ENCODE measurements around the gene PRSS50. TPM values are rescaled to one million over a fixed set of nuclear protein-coding genes. Genes with fewer than 3 reads are reported as not detected.

PRSS50 gene
- polyA plus RNA-seq, 1 donor, result not detected

GRCh38 chr3:46669191-46669999 lies 48.3 kb downstream of the PRSS50 start:
- DNase-seq, result no peak

DNA sequence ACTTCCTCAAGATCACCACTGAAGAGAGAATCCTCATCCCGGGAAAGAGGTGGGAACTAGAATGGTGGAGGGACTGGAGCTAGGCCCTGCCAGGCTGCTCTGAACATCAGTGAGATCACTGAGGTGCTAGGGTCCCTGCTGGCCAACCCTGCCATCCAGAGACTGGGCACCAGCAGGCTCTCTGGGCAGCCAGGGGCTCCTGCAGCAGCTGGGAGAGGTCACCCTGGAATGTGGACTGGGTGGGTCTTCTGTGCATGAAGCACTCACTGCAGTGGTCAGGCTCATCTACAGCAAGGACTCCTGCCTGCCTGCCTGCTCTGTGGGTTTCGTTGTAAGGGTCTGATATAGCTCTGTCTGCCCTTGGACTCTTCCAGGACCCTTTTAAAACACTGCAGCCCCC lies 49.1 kb downstream of the PRSS50 start:
- DNase-seq, result no peak

DNA sequence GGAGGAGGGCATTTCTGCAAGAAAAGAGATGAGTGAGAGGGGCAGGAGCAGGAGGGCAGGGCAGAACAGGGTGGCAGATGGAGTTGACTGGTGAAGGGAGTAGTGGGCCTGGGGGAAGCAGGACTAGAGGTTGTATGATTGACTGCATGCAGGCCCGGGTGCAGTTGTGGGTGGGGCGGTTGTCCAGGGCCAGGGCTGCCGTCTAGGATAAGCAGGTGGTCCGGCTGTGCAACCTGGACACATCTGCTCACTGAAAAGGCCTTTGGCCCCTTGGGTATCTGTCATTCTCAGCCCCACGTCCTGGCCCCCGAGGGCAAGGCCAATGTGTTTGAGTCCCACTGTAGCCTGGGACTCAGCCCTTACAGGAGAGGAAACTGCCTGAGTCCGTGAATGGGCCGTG lies 49.6 kb downstream of the PRSS50 start:
- no peak for DNase-seq

DNA sequence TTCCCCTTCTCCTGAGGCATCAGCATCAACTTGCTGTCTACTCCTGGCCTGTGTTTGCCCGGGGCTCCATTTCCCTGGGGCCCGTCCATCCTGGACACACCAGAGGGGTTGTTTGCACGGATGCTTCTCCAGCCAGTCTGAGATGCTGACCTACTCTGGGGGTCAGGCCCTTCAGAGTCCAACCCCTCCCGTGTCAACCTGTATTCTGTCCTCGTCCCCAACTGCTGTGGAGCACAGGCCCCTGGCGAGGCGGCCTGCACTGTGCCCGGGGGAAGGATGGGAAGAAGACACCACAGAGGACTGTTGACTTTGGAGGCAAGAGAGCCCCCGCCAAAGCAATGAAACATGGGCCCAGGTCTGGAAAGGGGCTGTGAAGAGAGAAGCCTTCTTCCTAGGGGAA lies 50.0 kb downstream of the PRSS50 start:
- DNase-seq, result no peak

DNA sequence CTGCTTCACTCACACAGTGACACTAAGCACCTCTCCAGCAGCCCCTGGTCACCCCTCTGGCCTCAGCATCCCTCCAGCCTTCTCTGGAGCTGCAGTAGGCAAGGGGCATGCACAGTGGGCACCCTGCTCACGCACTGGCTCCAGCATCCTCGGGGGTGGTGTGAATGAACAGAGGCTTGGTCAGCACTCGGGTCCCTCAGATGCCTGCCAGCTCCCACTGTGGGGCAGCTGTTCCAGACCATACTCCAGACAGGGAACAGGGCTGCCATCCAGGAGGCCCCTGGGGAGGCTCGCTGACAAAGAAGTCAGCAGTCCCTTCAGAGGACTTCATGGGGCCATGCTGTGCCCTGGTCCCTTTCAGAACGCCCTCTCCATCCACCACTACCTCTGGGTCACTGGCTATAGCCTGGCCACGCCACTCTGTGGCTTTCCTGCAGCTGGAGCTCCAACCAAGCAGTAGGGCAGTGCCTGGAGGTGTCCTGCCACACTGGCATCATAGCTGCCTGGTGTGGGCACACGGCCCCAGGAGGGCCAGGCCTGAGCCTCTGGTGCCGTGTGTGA lies 50.5 kb downstream of the PRSS50 start:
- DNase-seq, result no peak

DNA sequence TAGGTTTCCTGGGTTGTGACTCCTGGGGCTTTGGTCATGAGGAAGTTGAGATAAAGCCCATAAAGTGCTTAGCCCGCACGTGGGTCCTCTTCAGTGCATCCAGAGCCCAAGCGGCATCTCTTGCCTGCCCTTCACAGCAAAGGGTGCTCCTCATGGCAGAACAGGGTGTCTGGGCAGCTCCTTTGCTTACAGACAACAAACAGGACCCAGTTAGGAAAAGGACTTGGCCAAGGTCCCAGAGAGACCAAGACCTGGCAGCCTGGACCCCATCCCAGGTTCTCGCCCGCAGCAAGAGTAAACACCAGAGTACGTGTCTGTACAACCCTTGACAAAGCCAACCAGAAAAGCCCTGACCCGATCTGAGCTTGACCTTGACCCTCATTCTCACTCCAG lies 51.2 kb downstream of the PRSS50 start:
- no peak for DNase-seq

GRCh38 chr3:46665763-46666452 lies 51.8 kb downstream of the PRSS50 start:
- DNase-seq, result no peak

GRCh38 chr3:46664971-46665762 lies 52.5 kb downstream of the PRSS50 start:
- DNase-seq, result no peak

GRCh38 chr3:46664188-46664970 lies 53.3 kb downstream of the PRSS50 start:
- no peak for DNase-seq

- peak; percentile 21 for DNase-seq
These were observed 54.0 kb downstream of the PRSS50 start for GRCh38 chr3:46663591-46664135.

DNA sequence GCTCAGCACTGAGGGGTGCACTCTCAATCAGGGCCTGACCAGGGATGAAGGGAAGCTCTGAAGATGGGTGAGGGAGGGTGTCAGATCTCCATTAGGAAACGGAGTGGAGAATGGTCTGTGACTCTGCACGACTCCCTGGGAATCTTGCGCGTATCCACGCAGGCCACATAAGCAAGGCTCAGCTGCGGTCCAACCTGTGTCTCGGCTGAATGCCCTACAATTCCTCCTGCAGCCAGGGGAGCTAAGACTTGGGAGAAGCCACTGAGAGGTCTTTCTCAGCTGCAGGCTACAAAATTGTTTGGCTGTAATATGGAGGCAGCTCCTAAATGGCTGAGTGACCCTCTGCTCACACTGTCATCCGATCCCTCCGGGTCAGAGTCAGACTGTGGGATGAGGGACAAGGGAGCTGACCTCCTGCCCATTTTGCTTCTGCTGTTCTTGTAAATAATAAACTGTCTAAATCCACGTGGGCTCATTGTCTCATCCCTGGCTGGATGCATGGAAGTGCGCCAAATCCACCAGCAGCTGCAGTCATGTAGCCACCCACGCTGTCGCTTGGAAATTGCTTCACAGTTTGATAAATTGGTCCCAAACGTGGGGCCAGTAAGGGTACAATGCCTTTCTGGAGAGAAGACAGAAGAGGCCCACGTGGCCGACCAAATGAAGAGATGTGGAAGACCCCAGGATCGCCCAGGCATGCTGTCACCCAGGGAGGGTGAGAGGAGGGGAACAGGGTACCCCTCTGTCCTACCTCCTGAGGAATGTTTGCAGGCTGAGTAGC lies 54.7 kb downstream of the PRSS50 start:
- DNase-seq, result peak; percentile 55

Other genes starting within 250 kb of the PRSS50 start
- 0.25 TPM for gene RTP3, start 219.9 kb downstream of the PRSS50 start, polyA plus RNA-seq (ENCODE audit: insufficient read length)
- 5.9 TPM for gene LRRC2, start 151.6 kb downstream of the PRSS50 start, polyA plus RNA-seq (ENCODE audit: insufficient read length)
- gene FAM240A, start 105.3 kb downstream of the PRSS50 start, polyA plus RNA-seq (ENCODE audit: insufficient read length), result 0.26 TPM
- 6.3 TPM for gene ALS2CL, start 24.2 kb downstream of the PRSS50 start, polyA plus RNA-seq (ENCODE audit: insufficient read length)
- gene TMIE, start 16.5 kb downstream of the PRSS50 start, polyA plus RNA-seq (ENCODE audit: insufficient read length), result 0.63 TPM
- gene MYL3, start 145.6 kb upstream of the PRSS50 start, polyA plus RNA-seq (ENCODE audit: insufficient read length), result 167 TPM
- gene PTH1R, start 159.9 kb upstream of the PRSS50 start, polyA plus RNA-seq (ENCODE audit: insufficient read length), result 10.0 TPM